PC-9 (cell line): Measurements from ENCODE around the gene MPC1. TPM values are rescaled to one million over a fixed set of nuclear protein-coding genes. Genes with fewer than 3 reads are reported as not detected.
A peak's percentile ranks its signal among the peaks of the same experiment; 100 is the strongest.

Source experiments
- BruUV-seq: library from RNA; stranded (reverse); fragments of 400-500 nt; replicated peaks from 2 replicates; lab custom pipeline; 2021; lab: Mats Ljungman, UMichigan
- CTCF ChIA-PET: fragments of 300-600 bp; sonication (Branson Sonifier 250); formaldehyde crosslinking; loops from one replicate; lab custom pipeline; 2022; ENCODE audit warnings: antibody characterized with exemption; lab: Charles Lee
- POLR2A ChIA-PET: fragments of 300-600 bp; sonication (Branson Sonifier 250); formaldehyde crosslinking; loops from one replicate; lab custom pipeline; 2022; ENCODE audit warnings: antibody characterized with exemption; ENCODE audit not compliant: unreplicated experiment; lab: Charles Lee
- DNase-seq, 2 experiments: peaks; one replicate each; pipeline versions ENCODE4 v3.0.0 to v3.0.0-alpha.2; 2015 to 2022; ENCODE audit warnings: mixed read lengths in 1 of 2
- H2AFZ ChIP-seq: fragments of 200-600 bp; sonication (generic); 2 replicates; pipeline ENCODE4 v1.8.1; 2017; ENCODE audit warnings: antibody characterized with exemption
- H3F3A ChIP-seq: fragments of 200-600 bp; sonication (generic); 2 replicates; pipeline ENCODE4 v1.8.1; 2017; ENCODE audit warnings: antibody characterized with exemption, mild to moderate bottlenecking, low read depth; ENCODE audit not compliant: insufficient read depth
- H3K27ac ChIP-seq: fragments of 200-600 bp; sonication (generic); 2 replicates; pipeline ENCODE4 v1.6.1; 2016; ENCODE audit warnings: mixed run types
- H3K27me3 ChIP-seq: fragments of 200-600 bp; sonication (generic); 2 replicates; pipeline ENCODE4 v1.6.1; 2016; ENCODE audit warnings: low read depth, mixed run types; ENCODE audit not compliant: insufficient read depth
- H3K36me3 ChIP-seq: fragments of 200-600 bp; sonication (generic); 2 replicates; pipeline ENCODE4 v1.6.1; 2016; ENCODE audit warnings: low read depth, mixed run types
- H3K4me1 ChIP-seq: fragments of 200-600 bp; sonication (generic); replicated peaks from 2 replicates; pipeline ENCODE4 v1.6.1; 2016; ENCODE audit warnings: mixed run types; ENCODE audit not compliant: insufficient read depth
- H3K4me2 ChIP-seq: fragments of 200-600 bp; sonication (generic); 2 replicates; pipeline ENCODE4 v1.6.1; 2017; ENCODE audit warnings: mixed run types
- H3K4me3 ChIP-seq: fragments of 200-600 bp; sonication (generic); 2 replicates; pipeline ENCODE4 v1.6.1; 2016; ENCODE audit warnings: mixed run types
- H3K79me2 ChIP-seq: fragments of 200-600 bp; sonication (generic); 2 replicates; pipeline ENCODE4 v1.6.1; 2017; ENCODE audit warnings: low read depth, mixed run types
- H3K9me2 ChIP-seq: fragments of 200-600 bp; sonication (generic); 2 replicates; pipeline ENCODE4 v1.8.1; 2017; ENCODE audit warnings: mild to moderate bottlenecking; ENCODE audit not compliant: insufficient read depth
- H3K9me3 ChIP-seq: fragments of 200-600 bp; sonication (generic); 2 replicates; pipeline ENCODE4 v1.8.1; 2016; ENCODE audit warnings: low read depth; ENCODE audit not compliant: insufficient read depth
- H4K20me1 ChIP-seq: fragments of 200-600 bp; sonication (generic); 2 replicates; pipeline ENCODE4 v1.8.1; 2017; ENCODE audit not compliant: insufficient read depth
- CTCF ChIP-seq: fragments of 200-600 bp; sonication (generic); conservative IDR thresholded peaks from 2 replicates; pipeline ENCODE4 v1.6.1; 2017; ENCODE audit warnings: mixed run types, antibody characterized with exemption, mild to moderate bottlenecking, moderate library complexity
- EZH2 ChIP-seq: fragments of 200-600 bp; sonication (generic); IDR thresholded peaks from 2 replicates; pipeline ENCODE4 v1.8.0; 2017; ENCODE audit warnings: antibody characterized with exemption, low read depth
- intact Hi-C: fragments of 100-400 bp; cut with micrococcal nuclease; formaldehyde crosslinking; loops from one replicate; pipeline ENCODE4 v1.10.0; 2022; ENCODE audit not compliant: unreplicated experiment
- total RNA-seq: library from RNA; stranded (reverse); gene quantifications from 2 replicates; pipeline ENCODE4 v1.2.3, GENCODE V29; 2021

Gene MPC1
- total RNA-seq, 1 experiment from 2014 or later, result 13.3 TPM

DNA sequence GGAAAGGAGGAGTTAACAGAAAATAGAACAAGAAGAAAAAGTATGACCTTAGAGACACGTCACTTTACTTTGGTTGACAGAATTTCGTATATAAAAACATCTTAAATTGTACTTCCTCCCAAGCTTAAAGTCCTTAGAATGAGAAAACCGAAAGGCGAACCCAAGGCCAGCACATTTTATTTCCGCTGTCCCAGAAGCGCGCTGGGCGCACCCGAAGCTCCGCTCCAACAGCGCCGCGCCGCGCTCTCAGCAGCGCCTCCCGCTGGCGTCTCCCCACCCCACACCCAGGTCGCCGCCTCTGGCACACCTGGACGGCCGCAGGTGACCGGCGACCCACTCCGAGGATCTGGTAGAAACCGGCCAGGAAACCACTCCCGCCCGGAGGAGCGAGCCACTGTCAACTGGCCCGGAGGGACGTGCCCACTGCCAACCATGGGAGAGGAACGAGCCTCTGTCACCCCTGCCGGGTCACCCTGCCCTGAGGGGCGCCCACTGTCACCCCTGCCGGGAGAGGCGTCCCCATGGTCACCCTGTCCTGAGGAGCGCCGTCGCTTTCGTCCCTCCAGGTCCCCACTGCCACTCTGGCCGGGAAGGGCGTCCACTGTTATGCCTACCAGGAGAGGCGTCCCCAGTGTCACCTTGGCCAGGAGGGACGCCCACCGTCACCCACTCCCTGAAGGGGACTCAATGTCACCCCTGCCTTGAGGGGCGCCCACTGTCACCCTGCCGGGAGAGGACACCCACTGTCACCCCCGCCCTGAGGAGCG lies 824 bp downstream of the MPC1 start:
- Histone ChIP-seq H3F3A (peaks cover 18% of the 10 kb centered on the region), H3K4me3 (peak overlapping the region; percentile 97), H3K9me2 (no peaks in the 10 kb centered on the region), H2AFZ (peak overlapping the region; percentile 83), H3K27ac (no peak overlapping the region), H3K79me2 (no peaks in the 10 kb centered on the region), H4K20me1 (no peaks in the 10 kb centered on the region), H3K4me1 (0 out of 2 replicates have a peak, but pooled peaks cover 5% of the 10 kb centered on the region), H3K27me3 (no peaks in the 10 kb centered on the region), H3K9me3 (no peaks in the 10 kb centered on the region), H3K36me3 (no peaks in the 10 kb centered on the region), H3K4me2 (peak overlapping the region; percentile 97)
- ChIA-PET CTCF (no interaction called here), POLR2A (no interaction called here)
- TF ChIP-seq CTCF, result peak; percentile 84
- no peak for TF ChIP-seq EZH2
- intact Hi-C loops, result loop anchor here (2.0 to 5.0 kb wide), 4 partner anchors 39 to 617 kb away; partner anchors contain the start of genes CEP43, RPS6KA2 and SFT2D1
- BruUV-seq, result no TSS peak
- peak in 1 of 2 experiments; percentile 76 for DNase-seq

- TSS peak; percentile 40 for BruUV-seq
- no peak overlapping the region for H3K27ac ChIP-seq
Measured at GRCh38 chr6:166381381-166381732, 1.4 kb downstream of the MPC1 start.

GRCh38 chr6:166379800-166380199 lies 2.9 kb downstream of the MPC1 start:
- ChIA-PET POLR2A (no interaction called here), CTCF (interaction anchor here (0.6 kb wide), 1 partner anchor 21 kb away, joined by 3 read pairs; no protein-coding TSS in a partner anchor)
- TF ChIP-seq CTCF (no peak), EZH2 (no peak)
- Histone ChIP-seq H3F3A (peaks cover 18% of the 10 kb centered on the region), H3K9me2 (no peaks in the 10 kb centered on the region), H3K36me3 (no peaks in the 10 kb centered on the region), H3K4me2 (no peak overlapping the region), H3K27me3 (no peaks in the 10 kb centered on the region), H3K4me1 (0 out of 2 replicates have a peak, but pooled peaks cover 5% of the 10 kb centered on the region), H3K79me2 (no peaks in the 10 kb centered on the region), H3K9me3 (no peaks in the 10 kb centered on the region), H4K20me1 (no peaks in the 10 kb centered on the region), H2AFZ (no peak overlapping the region), H3K27ac (no peak overlapping the region), H3K4me3 (no peak overlapping the region)
- intact Hi-C loops, result loop anchor here (5.0 kb wide), 1 partner anchor 102 kb away; no protein-coding TSS in a partner anchor
- no TSS peak for BruUV-seq
- no peak for DNase-seq

More at GRCh38 chr6:166381381-166381732, 1.4 kb downstream of the MPC1 start:
- Histone ChIP-seq H3K4me2 (peak overlapping the region; percentile 97), H4K20me1 (no peaks in the 10 kb centered on the region), H3K4me3 (peak overlapping the region; percentile 97), H3K36me3 (no peaks in the 10 kb centered on the region), H2AFZ (peak overlapping the region; percentile 83), H3K27me3 (no peaks in the 10 kb centered on the region), H3F3A (peaks cover 18% of the 10 kb centered on the region), H3K4me1 (0 out of 2 replicates have a peak, but pooled peaks cover 5% of the 10 kb centered on the region), H3K9me2 (no peaks in the 10 kb centered on the region), H3K79me2 (no peaks in the 10 kb centered on the region), H3K9me3 (no peaks in the 10 kb centered on the region)
- ChIA-PET CTCF (interaction anchor here (0.6 to 0.9 kb wide), 2 partner anchors 68 to 95 kb away, joined by 12 to 16 read pairs; no protein-coding TSS in a partner anchor), POLR2A (no interaction called here)
- DNase-seq, result no peak
- TF ChIP-seq CTCF, result no peak
- no peak for TF ChIP-seq EZH2
- intact Hi-C loops, result loop anchor here (5.0 kb wide), 1 partner anchor 104 kb away; no protein-coding TSS in a partner anchor
